BLaER1 treated with 17β-estradiol and CSF1 and Interleukin-3, amounts not matched to agents 10 nM and 100 nM (cell line): ENCODE results near the gene MICB.

Experiments used
- H3K27ac ChIP-seq, 11 experiments: shearing (Covaris generic); formaldehyde crosslinking; 2 replicates each; pipeline ENCODE4 v1.8.1; 2022
- H3K27me3 ChIP-seq, 11 experiments: shearing (Covaris generic); formaldehyde crosslinking; 2 replicates each; pipeline ENCODE4 v1.8.1; 2022
- H3K36me3 ChIP-seq, 11 experiments: shearing (Covaris generic); formaldehyde crosslinking; 2 replicates each; pipeline ENCODE4 v1.8.1; 2022
- H3K4me1 ChIP-seq, 10 experiments: shearing (Covaris generic); formaldehyde crosslinking; 2 replicates each; pipeline ENCODE4 v1.8.1; 2022
- H3K4me2 ChIP-seq, 11 experiments: shearing (Covaris generic); formaldehyde crosslinking; 2 replicates each; pipeline ENCODE4 v1.8.1; 2022
- H3K4me3 ChIP-seq, 10 experiments: shearing (Covaris generic); formaldehyde crosslinking; 2 replicates each; pipeline ENCODE4 v1.8.1; 2022
- H3K9ac ChIP-seq, 11 experiments: shearing (Covaris generic); formaldehyde crosslinking; 2 replicates each; pipeline ENCODE4 v1.8.1; 2022
- H3K9me3 ChIP-seq, 11 experiments: shearing (Covaris generic); formaldehyde crosslinking; replicated peaks in 1 of 11; 2 replicates each; pipeline ENCODE4 v1.8.1; 2022
- H4K20me1 ChIP-seq, 11 experiments: shearing (Covaris generic); formaldehyde crosslinking; 2 replicates each; pipeline ENCODE4 v1.8.1; 2022
- Cebpa-rat ChIP-seq, 11 experiments: shearing (Covaris generic); IDR thresholded peaks; 2 replicates each; pipeline ENCODE4 v1.8.1; 2022

Gene MICB

GRCh38 chr6:31530659-31531058, 32.7 kb downstream of the MICB start:
- H4K20me1 ChIP-seq, result peaks cover 61 to 90% (median 72%) of the 10 kb centered on the region in 11 experiments
- H3K4me2 ChIP-seq, result no peak overlapping the region
- H3K36me3 ChIP-seq, result peaks cover 61 to 68% (median 64%) of the 10 kb centered on the region in 11 experiments
- no peak overlapping the region for H3K27ac ChIP-seq
- H3K27me3 ChIP-seq, result no peaks in the 10 kb centered on the region
- no peak for TF ChIP-seq Cebpa-rat (IDR thresholded peaks at IDR 0.05)
- no peak overlapping the region for H3K4me3 ChIP-seq
- no peak overlapping the region for H3K9ac ChIP-seq
- peaks cover 0 to 27% (median 7%) of the 10 kb centered on the region in 10 experiments; a peak in 9 of 20 replicates for H3K4me1 ChIP-seq
- H3K9me3 ChIP-seq, result no peaks in the 10 kb centered on the region

- peaks cover 0 to 27% (median 8%) of the 10 kb centered on the region in 10 experiments; a peak in 12 of 20 replicates for H3K4me1 ChIP-seq
- H3K36me3 ChIP-seq, result peaks cover 66 to 73% (median 69%) of the 10 kb centered on the region in 11 experiments
Observed at GRCh38 chr6:31531162-31531561, 33.2 kb downstream of the MICB start.

DNA sequence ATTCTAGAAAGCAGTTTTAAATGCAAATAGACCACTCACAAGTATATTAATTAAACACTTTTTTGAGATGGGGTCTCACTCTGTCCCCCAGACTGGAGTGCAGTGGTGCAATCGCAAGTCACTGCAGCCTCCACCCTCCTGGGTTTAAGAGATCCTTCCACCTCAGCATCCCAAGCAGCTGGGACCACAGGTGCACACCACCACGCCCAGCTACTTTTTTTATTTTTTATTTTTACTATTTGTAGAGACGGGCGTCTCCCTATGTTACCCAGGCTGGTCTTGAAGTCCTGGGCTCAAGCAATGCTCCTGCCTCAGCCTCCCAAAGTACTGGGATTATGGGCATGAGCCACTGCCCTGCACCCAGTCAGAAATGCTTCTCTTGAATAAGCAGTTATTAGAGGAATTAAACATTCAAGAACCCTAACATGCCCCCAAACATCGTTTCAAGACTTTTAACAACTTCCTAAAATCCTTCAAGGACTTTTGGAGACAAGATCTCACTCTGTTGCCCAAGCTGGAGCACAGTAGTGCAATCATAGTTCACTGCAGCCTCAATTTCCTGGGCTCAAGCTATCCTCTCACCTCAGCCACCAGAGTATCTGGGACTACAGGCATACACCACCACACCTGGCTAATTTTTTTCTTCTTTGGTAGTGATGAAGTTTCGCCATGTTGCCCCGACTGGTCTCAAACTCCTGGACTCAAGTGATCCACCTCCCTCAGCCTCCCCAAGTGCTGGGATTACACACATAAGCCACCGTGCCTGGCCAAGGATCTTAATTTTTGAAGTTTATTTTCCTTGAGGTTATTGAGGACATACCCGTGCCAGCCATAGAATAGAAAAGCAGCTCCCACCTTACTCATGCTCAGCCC, 34.1 kb downstream of the MICB start:
- peaks cover 75 to 82% (median 77%) of the 10 kb centered on the region in 11 experiments for H3K36me3 ChIP-seq
- H3K9me3 ChIP-seq, result no peaks in the 10 kb centered on the region
- H3K4me3 ChIP-seq, result no peak overlapping the region
- TF ChIP-seq Cebpa-rat (IDR thresholded peaks at IDR 0.05), result no peak
- peaks cover 0 to 31% (median 10%) of the 10 kb centered on the region in 10 experiments; a peak in 12 of 20 replicates for H3K4me1 ChIP-seq
- no peak overlapping the region for H3K27ac ChIP-seq
- H3K9ac ChIP-seq, result no peak overlapping the region
- H3K27me3 ChIP-seq, result no peaks in the 10 kb centered on the region
- peaks cover 75 to 97% (median 86%) of the 10 kb centered on the region in 11 experiments for H4K20me1 ChIP-seq
- H3K4me2 ChIP-seq, result no peak overlapping the region

More at GRCh38 chr6:31531162-31531561, 33.2 kb downstream of the MICB start:
- Histone ChIP-seq H3K9ac (no peak overlapping the region), H3K4me2 (no peak overlapping the region), H3K27me3 (no peaks in the 10 kb centered on the region), H3K9me3 (no peaks in the 10 kb centered on the region), H4K20me1 (peaks cover 66 to 95% (median 78%) of the 10 kb centered on the region in 11 experiments), H3K27ac (no peak overlapping the region), H3K4me3 (no peak overlapping the region)
- TF ChIP-seq Cebpa-rat (IDR thresholded peaks at IDR 0.05), result no peak

DNA sequence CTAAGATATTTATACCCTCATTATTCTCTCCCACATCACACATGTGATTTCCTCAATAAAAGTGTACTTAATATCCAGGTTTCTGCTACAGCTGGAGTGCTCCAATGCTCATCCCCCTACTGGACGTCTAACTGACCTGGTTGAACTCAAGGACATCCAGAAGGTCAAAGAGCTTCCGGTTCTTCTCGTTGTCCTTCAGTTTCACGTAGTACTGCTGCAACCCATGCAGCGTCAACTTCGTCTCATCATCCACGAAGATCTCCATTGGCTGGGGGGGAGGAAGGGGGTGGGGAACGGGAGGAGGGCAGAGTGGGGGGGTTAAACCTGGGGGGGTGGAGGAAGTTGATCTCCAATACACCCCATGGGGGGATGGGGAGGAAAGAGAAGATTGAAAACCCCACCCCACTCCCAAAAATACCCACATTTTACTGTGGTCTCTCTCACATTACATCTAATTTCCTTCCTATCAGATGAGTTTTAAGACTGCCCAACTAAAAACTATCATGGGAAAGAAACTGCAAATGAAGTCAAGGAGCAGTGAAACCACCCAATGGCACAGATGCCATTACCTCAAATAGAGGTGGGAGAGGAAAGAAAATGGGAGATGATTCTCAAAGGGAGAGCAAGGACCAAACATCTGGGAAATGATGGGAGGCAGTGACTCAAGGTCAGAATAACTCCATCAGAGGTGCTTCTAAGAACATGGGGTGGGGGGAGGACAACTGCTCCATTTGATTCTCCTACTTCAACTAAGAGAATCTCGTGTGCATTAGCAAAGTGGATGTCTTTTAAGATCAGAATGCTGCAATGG, 34.9 kb downstream of the MICB start:
- TF ChIP-seq Cebpa-rat (IDR thresholded peaks at IDR 0.05), result no peak
- Histone ChIP-seq H3K36me3 (peaks cover 83 to 90% (median 85%) of the 10 kb centered on the region in 11 experiments), H3K4me1 (peaks cover 0 to 38% (median 13%) of the 10 kb centered on the region in 10 experiments; a peak in 12 of 20 replicates), H3K4me2 (no peak overlapping the region), H3K4me3 (no peak overlapping the region), H3K9me3 (no peaks in the 10 kb centered on the region), H3K27me3 (no peaks in the 10 kb centered on the region), H3K27ac (no peak overlapping the region), H3K9ac (no peak overlapping the region), H4K20me1 (peaks cover 83 to 100% (median 92%) of the 10 kb centered on the region in 11 experiments)

DNA sequence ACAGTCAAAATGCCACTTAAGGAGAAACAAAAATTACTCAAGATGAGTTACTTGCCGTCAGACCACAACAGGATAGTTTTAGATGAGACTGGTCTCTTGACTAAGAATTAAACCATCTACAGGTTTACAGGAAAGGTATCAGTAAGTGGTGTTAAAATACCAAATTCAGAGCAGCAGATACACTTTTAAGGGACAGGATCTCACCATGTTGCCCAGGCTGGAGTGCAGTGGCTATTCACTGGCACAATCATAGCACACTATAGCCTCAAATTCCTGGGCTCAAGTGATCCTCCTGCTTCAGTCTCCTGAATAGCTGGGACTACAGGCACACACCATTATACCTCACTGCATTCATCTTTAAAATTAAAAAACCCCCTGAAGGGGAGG, 35.5 kb downstream of the MICB start:
- no peak overlapping the region for H3K4me2 ChIP-seq
- no peaks in the 10 kb centered on the region for H3K9me3 ChIP-seq
- peaks cover 4 to 44% (median 17%) of the 10 kb centered on the region in 10 experiments for H3K4me1 ChIP-seq
- peaks cover 89 to 96% (median 91%) of the 10 kb centered on the region in 11 experiments for H3K36me3 ChIP-seq
- H4K20me1 ChIP-seq, result peaks cover 89 to 100% (median 97%) of the 10 kb centered on the region in 11 experiments
- peak overlapping the region in 1 of 11 experiments; percentile 60; a peak in 1 of 22 replicates for H3K9ac ChIP-seq
- no peaks in the 10 kb centered on the region for H3K27me3 ChIP-seq
- no peak for TF ChIP-seq Cebpa-rat (IDR thresholded peaks at IDR 0.05)
- no peak overlapping the region for H3K4me3 ChIP-seq
- H3K27ac ChIP-seq, result no peak overlapping the region

DNA sequence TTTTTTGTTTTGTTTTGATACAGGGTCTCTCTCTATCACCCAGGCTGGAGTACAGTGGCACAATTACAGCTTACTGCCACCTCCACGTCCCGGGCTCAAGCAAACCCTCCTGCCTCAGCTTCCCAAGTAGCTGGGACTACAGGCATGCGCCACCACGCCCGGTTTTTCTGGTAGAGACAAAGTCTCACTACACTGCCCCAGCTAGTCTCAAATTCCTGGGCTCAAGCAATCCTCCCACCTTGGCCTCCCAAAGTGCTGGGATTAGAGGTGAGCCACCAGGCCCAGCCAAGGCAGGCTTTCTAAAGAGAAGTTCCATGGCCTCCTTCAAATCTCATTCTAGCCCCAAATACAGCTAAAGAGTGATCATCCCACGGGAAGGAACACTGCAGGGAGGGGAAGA, 36.1 kb downstream of the MICB start:
- no peak overlapping the region for H3K4me3 ChIP-seq
- peaks cover 95 to 100% (median 97%) of the 10 kb centered on the region in 11 experiments for H3K36me3 ChIP-seq
- no peak for TF ChIP-seq Cebpa-rat (IDR thresholded peaks at IDR 0.05)
- peak overlapping the region in 3 of 11 experiments; percentile 1 to 60 (median 17); a peak in 3 of 22 replicates for H3K9ac ChIP-seq
- peaks cover 95 to 100% (median 99%) of the 10 kb centered on the region in 11 experiments for H4K20me1 ChIP-seq
- H3K4me1 ChIP-seq, result peaks cover 9 to 50% (median 23%) of the 10 kb centered on the region in 10 experiments
- H3K27me3 ChIP-seq, result no peaks in the 10 kb centered on the region
- H3K27ac ChIP-seq, result no peak overlapping the region
- H3K4me2 ChIP-seq, result no peak overlapping the region
- no peaks in the 10 kb centered on the region for H3K9me3 ChIP-seq

- no peak overlapping the region; a peak in 1 of 22 replicates for H3K4me2 ChIP-seq
- no peak overlapping the region for H3K4me3 ChIP-seq
- H3K27me3 ChIP-seq, result no peaks in the 10 kb centered on the region
- no peaks in the 10 kb centered on the region for H3K9me3 ChIP-seq
- H3K36me3 ChIP-seq, result peaks cover 98 to 100% (median 99%) of the 10 kb centered on the region in 11 experiments
- peak overlapping the region in 3 of 11 experiments; percentile 1 to 19 (median 5); a peak in 1 of 22 replicates for H3K9ac ChIP-seq
- TF ChIP-seq Cebpa-rat (IDR thresholded peaks at IDR 0.05), result no peak
- H3K4me1 ChIP-seq, result peaks cover 15 to 56% (median 29%) of the 10 kb centered on the region in 10 experiments
- H3K27ac ChIP-seq, result no peak overlapping the region
- peaks cover 96 to 100% (median 99%) of the 10 kb centered on the region in 11 experiments for H4K20me1 ChIP-seq
Observed at GRCh38 chr6:31534521-31535040, 36.6 kb downstream of the MICB start.

GRCh38 chr6:31535538-31536324, 37.8 kb downstream of the MICB start:
- Histone ChIP-seq H3K4me1 (peaks cover 26 to 64% (median 38%) of the 10 kb centered on the region in 10 experiments), H4K20me1 (peaks cover 98 to 100% (median 100%) of the 10 kb centered on the region in 11 experiments), H3K27ac (no peak overlapping the region), H3K27me3 (no peaks in the 10 kb centered on the region), H3K4me2 (peak overlapping the region in 1 of 11 experiments; percentile 91; a peak in 1 of 22 replicates), H3K4me3 (no peak overlapping the region), H3K9me3 (no peaks in the 10 kb centered on the region), H3K36me3 (peaks cover 97 to 100% (median 99%) of the 10 kb centered on the region in 11 experiments), H3K9ac (peak overlapping the region in 4 of 11 experiments; percentile 3 to 33 (median 17); a peak in 8 of 22 replicates)
- TF ChIP-seq Cebpa-rat (IDR thresholded peaks at IDR 0.05), result no peak
